Liver (tissue), 9 donors: Measurements from ENCODE around the gene TMEM184A. TPM values are rescaled to one million over a fixed set of nuclear protein-coding genes. Genes with fewer than 3 reads are reported as not detected.

Source experiments
- DNase-seq: peaks from one replicate; pipeline ENCODE4 v3.0.0-alpha.2; 2017; ENCODE audit warnings: low spot score
- H3K27ac ChIP-seq, 2 donors: one replicate each; pipeline ENCODE4 v1.7.0; 2013; ENCODE audit warnings: inconsistent platforms in 2 of 2, low read length in 2 of 2, control low read depth in 1 of 2, low read depth in 1 of 2, mild to moderate bottlenecking in 1 of 2
- H3K27me3 ChIP-seq, 4 donors: one replicate each; pipeline versions ENCODE4 v1.6.1 to v1.7.0; 2013; ENCODE audit warnings: low read length in 3 of 4, inconsistent platforms in 1 of 4, mild to moderate bottlenecking in 1 of 4, moderate library complexity in 1 of 4; ENCODE audit not compliant: control insufficient read depth in 4 of 4, insufficient read depth in 4 of 4
- H3K36me3 ChIP-seq, 4 donors: one replicate each; pipeline versions ENCODE4 v1.6.1 to v1.7.0; 2013; ENCODE audit warnings: low read length in 3 of 4, mild to moderate bottlenecking in 3 of 4, low read depth in 1 of 4, moderate library complexity in 1 of 4; ENCODE audit not compliant: control insufficient read depth in 4 of 4, insufficient read depth in 3 of 4
- H3K4me1 ChIP-seq, 4 donors: one replicate each; pipeline versions ENCODE4 v1.6.1 to v1.7.0; 2013; ENCODE audit warnings: low read length in 3 of 4, mild to moderate bottlenecking in 3 of 4, moderate library complexity in 1 of 4; ENCODE audit not compliant: control insufficient read depth in 4 of 4, insufficient read depth in 4 of 4
- H3K4me3 ChIP-seq, 3 donors: one replicate each; pipeline versions ENCODE4 v1.6.1 to v1.7.0; 2013; ENCODE audit warnings: low read length in 3 of 3, control low read depth in 1 of 3, low read depth in 1 of 3, mild to moderate bottlenecking in 1 of 3
- H3K9ac ChIP-seq, 2 donors: one replicate each; pipeline ENCODE4 v1.7.0; 2013; ENCODE audit warnings: low read length in 2 of 2, mild to moderate bottlenecking in 2 of 2, moderate library complexity in 2 of 2, control low read depth in 1 of 2, low read depth in 1 of 2
- H3K9me3 ChIP-seq, 4 donors: one replicate each; pipeline versions ENCODE4 v1.6.1 to v1.7.0; 2013; ENCODE audit warnings: low read length in 3 of 4; ENCODE audit not compliant: control insufficient read depth in 4 of 4
- ATF3 ChIP-seq: IDR thresholded peaks from 2 replicates; pipeline ENCODE4 v1.6.1; 2016; ENCODE audit warnings: antibody characterized with exemption
- CTCF ChIP-seq: fragments of 150-350 bp; IDR thresholded peaks from 2 replicates; pipeline ENCODE4 v1.5.1; 2017; ENCODE audit warnings: improper control_type of control experiment, low read depth, low read length; ENCODE audit not compliant: missing input control
- EGR1 ChIP-seq, 2 donors: IDR thresholded peaks; 2 replicates each; pipeline ENCODE4 v1.6.1; 2016 to 2018; ENCODE audit warnings: antibody characterized with exemption in 2 of 2, low read depth in 2 of 2
- FOXA1 ChIP-seq: IDR thresholded peaks from 2 replicates; pipeline ENCODE4 v1.6.1; 2016; ENCODE audit warnings: antibody characterized with exemption
- FOXA2 ChIP-seq: IDR thresholded peaks from 2 replicates; pipeline ENCODE4 v1.6.1; 2016; ENCODE audit warnings: antibody characterized with exemption
- GABPA ChIP-seq, 2 donors: IDR thresholded peaks in 1 of 2; conservative IDR thresholded peaks in 1 of 2; 2 replicates each; pipeline ENCODE4 v1.6.1; 2016; ENCODE audit warnings: antibody characterized with exemption in 2 of 2, mild to moderate bottlenecking in 1 of 2, moderate library complexity in 1 of 2
- HNF4A ChIP-seq, 2 donors: conservative IDR thresholded peaks; 2 replicates each; pipeline ENCODE4 v1.6.1; 2016; ENCODE audit warnings: antibody characterized with exemption in 2 of 2, mild to moderate bottlenecking in 2 of 2
- JUND ChIP-seq, 2 donors: IDR thresholded peaks; 2 replicates each; pipeline ENCODE4 v1.6.1; 2016; ENCODE audit warnings: antibody characterized with exemption in 2 of 2
- MAX ChIP-seq: IDR thresholded peaks from 2 replicates; pipeline ENCODE4 v1.6.1; 2016; ENCODE audit warnings: antibody characterized with exemption
- NR2F2 ChIP-seq: IDR thresholded peaks from 2 replicates; pipeline ENCODE4 v1.6.1; 2016; ENCODE audit warnings: antibody characterized with exemption
- RAD21 ChIP-seq, 2 donors: IDR thresholded peaks; 2 replicates each; pipeline ENCODE4 v1.6.1; 2016; ENCODE audit warnings: antibody characterized with exemption in 2 of 2, mild to moderate bottlenecking in 2 of 2
- SP1 ChIP-seq: IDR thresholded peaks from 2 replicates; pipeline ENCODE4 v1.6.1; 2018; ENCODE audit warnings: antibody characterized with exemption, mild to moderate bottlenecking
- TAF1 ChIP-seq: conservative IDR thresholded peaks from 2 replicates; pipeline ENCODE4 v1.6.1; 2016; ENCODE audit warnings: antibody characterized with exemption, mild to moderate bottlenecking
- WGBS: extraction: QIAGEN DNeasy Blood & Tissue Kit; methylation state at CpG from one replicate; pipeline ENCODE4 v1.1.7; 2013; 5-methylcytosine and 5-hydroxymethylcytosine counted together
- polyA plus RNA-seq, 2 donors: library from polyadenylated mRNA; stranded (reverse) in 1 of 2; unstranded in 1 of 2; fragments of 200-250 nt in 1 of 2; fragments of >200 nt in 1 of 2; fragmentation: Nextera tagmentation in 1 of 2; extraction: Ambion mirVana in 1 of 2; gene quantifications; one replicate each; pipeline versions ENCODE4 v1.2.1 to v1.2.3, GENCODE V29; 2013 to 2015
- total RNA-seq, 2 donors: library from RNA; depleted of rRNA; stranded (reverse); fragments of >200 nt; gene quantifications; one replicate each; pipeline ENCODE4 v1.2.3, GENCODE V29; 2014
- donor health status: healthy.
- donor health status: healthy.
- donor health status: healthy.
- donor health status: healthy.
- donor health status: healthy.

Gene TMEM184A
- total and polyA plus RNA-seq, 4 donors, result 1.6 to 12.6 (median 11.4) TPM

DNA sequence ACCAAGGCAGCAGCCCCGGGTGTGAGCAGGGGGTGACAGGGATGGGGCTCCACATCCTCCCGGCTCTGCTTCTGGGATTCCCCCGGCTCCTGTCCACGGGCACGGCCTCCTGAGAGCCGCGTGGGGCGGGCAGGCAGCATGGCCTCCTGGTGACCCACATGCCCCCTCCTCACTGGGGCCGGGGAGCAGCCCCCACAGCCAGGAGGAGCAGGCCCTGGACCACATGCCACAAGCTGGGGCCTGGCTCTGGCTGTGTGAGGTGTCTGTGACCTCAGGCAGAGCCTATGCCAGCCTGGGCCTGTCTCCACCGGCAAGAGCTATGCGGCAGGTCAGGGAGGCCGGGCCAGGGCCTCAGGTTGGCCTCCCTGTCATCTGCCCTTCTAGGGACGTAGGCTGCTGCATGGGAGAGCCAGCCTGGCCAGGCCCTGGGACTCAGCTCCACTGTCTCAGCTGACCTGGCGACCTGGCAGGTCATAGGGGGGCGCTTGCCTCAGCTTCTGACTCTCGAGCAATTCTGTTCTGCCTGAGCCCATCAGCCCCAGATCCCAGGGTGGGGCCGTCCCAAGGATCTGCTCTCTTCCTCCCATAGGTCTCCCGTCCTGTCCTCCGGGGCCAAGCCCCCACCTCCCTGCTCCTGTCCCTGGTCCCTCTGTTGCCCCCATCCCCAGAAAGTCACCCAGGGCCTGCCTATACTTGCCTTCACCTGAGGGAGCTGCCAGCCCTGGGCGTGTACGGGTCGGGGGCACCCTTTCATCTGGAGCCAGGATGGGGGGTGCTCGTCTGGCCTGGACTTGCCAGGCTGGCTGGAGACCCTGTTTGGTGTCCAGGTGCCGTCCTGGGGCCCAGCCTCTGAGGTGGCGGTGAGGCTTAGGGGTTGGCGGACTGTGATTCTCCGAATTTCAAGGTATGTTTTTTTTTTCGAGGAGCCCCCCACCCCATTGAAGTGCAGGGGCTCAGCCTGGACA lies 3.9 kb upstream of the TMEM184A start:
- H3K27me3 ChIP-seq, result no peaks in the 10 kb centered on the region
- TF ChIP-seq NR2F2, result no peak
- no peak for TF ChIP-seq FOXA1
- 88% methylated on average over 28 of the region's 28 CpGs for WGBS
- no peak overlapping the region for H3K27ac ChIP-seq
- H3K9me3 ChIP-seq, result no peaks in the 10 kb centered on the region
- H3K4me3 ChIP-seq, result no peak overlapping the region
- no peak for DNase-seq
- H3K36me3 ChIP-seq, result no peaks in the 10 kb centered on the region
- no peak overlapping the region for H3K9ac ChIP-seq
- peaks cover 0 to 11% (median 5%) of the 10 kb centered on the region in 4 donors for H3K4me1 ChIP-seq

- no peak overlapping the region for H3K27ac ChIP-seq
- 89% methylated on average over 32 of the region's 32 CpGs for WGBS
Observed at GRCh38 chr7:1558841-1559625, 3.0 kb upstream of the TMEM184A start.

More at GRCh38 chr7:1558841-1559625, 3.0 kb upstream of the TMEM184A start:
- no peaks in the 10 kb centered on the region for H3K9me3 ChIP-seq
- TF ChIP-seq JUND (IDR thresholded peaks at IDR 0.05), result no peak
- no peak for TF ChIP-seq FOXA2
- no peak for TF ChIP-seq GABPA (IDR thresholded peaks at IDR 0.05 in 1 of 2, conservative IDR thresholded peaks at IDR 0.05 in 1 of 2)
- TF ChIP-seq ATF3, result no peak
- no peak for TF ChIP-seq CTCF
- no peak for TF ChIP-seq EGR1 (IDR thresholded peaks at IDR 0.05; ENCODE audit: low read depth in 2 of 2)
- no peak for TF ChIP-seq FOXA1
- no peak for TF ChIP-seq NR2F2
- TF ChIP-seq HNF4A (conservative IDR thresholded peaks at IDR 0.05), result no peak
- no peak for TF ChIP-seq TAF1
- no peak for TF ChIP-seq SP1
- TF ChIP-seq MAX, result no peak
- TF ChIP-seq RAD21 (IDR thresholded peaks at IDR 0.05), result no peak
- no peak for DNase-seq
- no peak overlapping the region for H3K9ac ChIP-seq
- H3K36me3 ChIP-seq, result no peaks in the 10 kb centered on the region
- H3K27me3 ChIP-seq, result no peaks in the 10 kb centered on the region
- H3K4me3 ChIP-seq, result no peak overlapping the region
- H3K4me1 ChIP-seq, result peaks cover 2 to 18% (median 10%) of the 10 kb centered on the region in 4 donors
